Measurements from ENCODE around the gene LIMA1.
A peak's percentile ranks its signal among the peaks of the same experiment; 100 is the strongest.
"Not testable (repeated sequence)": the region's sequence is repeated elsewhere in the genome, so short reads cannot be mapped to it uniquely, and the experiment has no call there.

LIMA1 gene

GRCh38 chr12:50283229-50283923, at the start of gene LIMA1:
Gene LIMA1 (minus strand): TSS chr12:50283520. CDS start chr12:50248751, 34,769 bp downstream.
- DNase-seq, result peak; percentile 29

DNA sequence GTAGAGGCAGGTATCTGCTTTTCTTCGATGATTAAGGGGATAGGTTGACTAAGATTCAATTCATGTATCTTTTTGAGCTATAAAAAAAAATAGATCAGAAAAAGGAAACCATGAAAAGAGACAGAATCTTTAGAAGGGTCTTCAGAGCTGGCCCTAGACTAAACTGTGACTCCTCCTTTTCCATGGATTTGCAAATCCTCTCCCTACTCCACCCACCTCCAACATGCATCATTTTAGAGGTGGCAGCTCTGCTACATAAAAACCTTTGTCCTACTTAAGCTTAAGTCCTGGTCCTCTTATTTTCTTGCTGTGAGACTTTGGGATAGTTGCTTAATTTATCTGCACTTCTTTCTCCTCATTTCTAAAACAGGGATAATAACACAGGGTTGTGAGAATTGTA, 48.4 kb upstream of the LIMA1 start:
- DNase-seq, result no peak

DNA sequence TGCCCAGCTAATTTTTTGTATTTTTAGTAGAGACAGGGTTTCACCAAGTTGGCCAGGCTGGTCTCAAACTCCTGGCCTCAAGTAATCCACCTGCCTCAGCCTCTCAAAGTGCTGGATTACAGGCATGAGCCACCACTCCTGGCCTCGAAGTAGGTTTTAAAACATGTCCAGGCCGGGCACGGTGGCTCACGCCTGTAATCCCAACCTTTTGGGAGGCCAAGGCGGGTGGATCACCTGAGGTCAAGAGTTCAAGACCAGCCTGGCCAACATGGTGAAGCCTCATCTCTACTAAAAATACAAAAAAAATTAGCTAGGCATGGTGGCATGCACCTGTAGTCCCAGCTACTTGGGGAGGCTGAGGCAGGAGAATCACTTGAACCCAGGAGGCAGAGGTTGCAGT, 45.3 kb upstream of the LIMA1 start:
- DNase-seq, result not testable (repeated sequence)

DNA sequence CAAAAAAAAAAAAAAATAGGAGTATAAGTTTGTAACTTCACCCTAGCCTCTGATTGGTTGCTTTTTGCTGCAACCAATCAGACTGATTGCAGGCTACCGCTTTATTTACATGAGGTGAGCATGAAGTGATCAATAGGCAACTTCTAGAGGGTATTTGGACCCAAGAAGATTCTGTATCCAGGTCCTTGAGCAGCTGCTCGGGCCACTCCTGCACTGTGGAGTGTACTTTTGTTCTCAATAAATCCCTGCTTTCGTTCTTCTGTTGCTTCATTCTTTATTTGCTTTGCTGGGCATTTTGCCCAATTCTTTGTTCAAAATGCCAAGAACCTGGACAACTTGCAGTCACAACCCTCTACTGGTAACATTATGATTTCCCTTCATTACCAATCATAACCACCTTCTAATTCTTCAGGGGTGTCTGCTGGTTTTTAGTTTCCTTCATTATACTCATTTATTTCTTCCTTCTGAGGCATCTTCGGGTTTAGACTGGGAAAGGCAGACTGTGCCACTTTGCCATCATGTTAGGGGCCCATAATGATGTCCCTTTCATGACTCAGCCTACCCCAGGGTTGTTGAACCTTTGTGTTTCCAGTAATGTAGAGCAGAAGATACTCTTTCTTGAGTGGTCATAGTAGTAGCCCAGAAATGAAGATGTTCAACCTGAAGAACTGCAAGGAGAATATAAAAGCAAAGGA, 43.4 kb upstream of the LIMA1 start:
- no peak for DNase-seq

- DNase-seq, result no peak
Measured at GRCh38 chr12:50325890-50326391, 42.6 kb upstream of the LIMA1 start.

DNA sequence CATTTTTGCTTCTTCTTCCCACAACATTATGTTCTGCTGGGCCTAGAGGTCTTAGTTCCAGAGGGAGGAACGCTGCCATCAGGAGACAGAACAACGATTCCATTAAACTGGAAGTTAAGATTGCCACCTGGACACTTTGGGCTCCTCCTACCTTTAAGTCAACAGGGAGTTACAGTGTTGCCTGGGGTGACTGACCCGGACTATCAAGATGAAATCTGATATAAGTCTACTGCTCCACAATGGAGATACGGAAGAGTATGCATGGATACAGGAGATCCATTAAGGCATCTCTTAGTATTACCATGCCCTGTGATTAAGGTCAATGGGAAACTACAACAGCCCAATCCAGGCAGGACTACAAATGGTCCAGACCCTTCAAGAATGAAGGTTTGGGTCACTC, 41.5 kb upstream of the LIMA1 start:
- not testable (repeated sequence) for DNase-seq

- not testable (repeated sequence) for DNase-seq
Measured at GRCh38 chr12:50324077-50324476, 40.8 kb upstream of the LIMA1 start.

DNA sequence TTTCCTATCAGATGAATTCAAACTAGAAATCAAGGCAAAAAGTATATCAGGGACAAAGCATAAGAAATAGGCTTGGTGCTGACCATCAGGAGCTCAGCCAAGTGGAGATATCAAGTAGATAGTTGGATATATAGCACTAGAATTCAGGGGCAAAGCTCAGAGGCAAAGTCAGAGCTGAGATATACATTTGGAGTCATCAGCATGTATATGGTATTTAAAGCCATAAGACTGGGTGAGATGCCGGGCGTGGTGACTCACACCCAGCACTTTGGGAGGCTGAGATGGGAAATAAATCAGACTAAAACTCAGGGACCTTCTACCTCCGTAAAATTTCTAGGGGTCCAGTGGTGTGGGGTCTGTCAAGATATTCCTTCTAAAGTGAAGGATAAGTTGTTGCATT, 38.9 kb upstream of the LIMA1 start:
- DNase-seq, result no peak

GRCh38 chr12:50317203-50317602, 33.9 kb upstream of the LIMA1 start:
- DNase-seq, result no peak

GRCh38 chr12:50315803-50316202, 32.5 kb upstream of the LIMA1 start:
- DNase-seq, result no peak

- no peak for DNase-seq
Measured at GRCh38 chr12:50314636-50315312, 31.5 kb upstream of the LIMA1 start.

DNA sequence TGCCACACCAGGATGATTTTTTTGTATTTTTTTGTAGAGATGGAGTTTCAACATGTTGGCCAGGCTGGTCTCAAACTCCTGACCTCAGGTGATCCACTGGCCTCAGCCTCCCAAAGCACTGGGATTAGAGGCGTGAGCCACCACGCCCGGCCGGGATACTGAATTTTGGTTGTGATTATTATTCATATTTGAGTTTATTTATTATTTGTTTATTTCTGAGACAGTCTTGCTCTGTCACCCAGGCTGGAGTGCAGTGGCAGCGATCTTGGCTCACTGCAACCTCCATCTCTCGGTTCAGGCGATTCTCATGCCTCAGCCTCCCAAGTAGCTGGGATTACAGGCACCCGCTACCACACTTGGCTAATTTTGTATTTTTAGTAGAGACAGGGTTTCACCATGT, 30.7 kb upstream of the LIMA1 start:
- DNase-seq, result not testable (repeated sequence)

DNA sequence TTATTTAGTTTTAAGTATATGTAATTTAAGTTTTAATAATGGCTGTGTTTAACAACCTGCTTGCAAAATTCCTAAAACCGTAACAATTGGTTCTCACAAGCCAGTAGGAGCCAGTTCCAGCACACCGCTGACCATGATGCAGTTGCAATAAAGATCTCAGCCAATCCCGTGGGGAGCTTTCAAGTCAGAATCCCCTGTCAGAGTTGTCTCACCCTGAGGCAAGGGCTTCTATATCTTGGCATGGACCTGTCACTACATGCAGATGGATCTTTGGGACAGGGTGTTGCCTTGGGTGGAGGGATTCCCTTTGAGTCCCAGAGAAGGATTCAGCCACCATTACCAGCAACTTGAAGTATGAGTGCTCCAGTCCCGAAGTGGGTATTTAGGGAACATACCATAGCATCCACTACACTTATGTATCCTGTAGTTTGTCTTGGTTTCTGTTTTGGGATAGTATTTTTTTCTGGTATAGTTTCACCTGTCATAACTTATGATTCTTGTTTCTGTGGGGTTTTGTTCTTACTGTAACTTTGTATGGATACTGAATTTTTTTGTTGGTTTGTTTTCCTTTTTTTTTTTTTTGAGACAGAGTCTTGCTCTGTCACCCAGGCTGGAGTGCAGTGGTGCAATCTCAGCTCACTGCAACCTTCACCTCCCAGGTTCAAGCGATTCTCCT, 30.1 kb upstream of the LIMA1 start:
- DNase-seq, result no peak

DNA sequence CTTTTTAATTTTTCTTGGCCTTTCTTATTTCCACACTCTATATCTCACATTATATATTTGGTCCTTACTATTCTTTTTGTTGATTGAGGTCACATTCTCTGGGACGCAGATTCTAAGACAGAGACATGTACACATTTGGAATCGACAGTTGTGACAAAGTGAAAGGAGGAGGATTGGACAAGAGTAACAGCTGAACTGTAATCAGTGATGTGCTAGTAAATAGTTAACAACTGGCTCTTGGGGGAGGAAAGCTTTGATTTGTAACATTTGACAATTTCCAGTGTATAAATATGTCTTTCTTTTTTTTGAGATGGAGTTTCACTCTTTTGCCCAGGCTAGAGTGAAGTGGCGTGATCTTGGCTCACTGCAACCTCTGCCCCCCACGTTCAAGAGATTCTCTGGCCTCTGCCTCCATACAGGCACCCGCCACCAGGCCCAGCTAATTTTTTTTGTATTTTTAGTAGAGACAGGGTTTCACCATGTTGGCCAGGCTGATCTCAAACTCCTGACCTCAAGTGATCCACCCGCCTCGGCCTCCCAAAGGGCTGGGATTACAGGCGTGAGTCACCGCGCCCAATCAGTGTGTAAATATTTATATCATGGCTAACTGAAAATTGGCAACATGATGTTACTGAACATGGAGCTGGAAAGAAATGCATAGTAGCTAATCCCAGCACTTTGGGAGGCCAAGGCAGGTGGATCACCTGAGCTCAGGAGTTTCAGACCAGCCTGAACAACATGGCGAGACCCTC, 28.7 kb upstream of the LIMA1 start:
- DNase-seq, result not testable (repeated sequence)

DNA sequence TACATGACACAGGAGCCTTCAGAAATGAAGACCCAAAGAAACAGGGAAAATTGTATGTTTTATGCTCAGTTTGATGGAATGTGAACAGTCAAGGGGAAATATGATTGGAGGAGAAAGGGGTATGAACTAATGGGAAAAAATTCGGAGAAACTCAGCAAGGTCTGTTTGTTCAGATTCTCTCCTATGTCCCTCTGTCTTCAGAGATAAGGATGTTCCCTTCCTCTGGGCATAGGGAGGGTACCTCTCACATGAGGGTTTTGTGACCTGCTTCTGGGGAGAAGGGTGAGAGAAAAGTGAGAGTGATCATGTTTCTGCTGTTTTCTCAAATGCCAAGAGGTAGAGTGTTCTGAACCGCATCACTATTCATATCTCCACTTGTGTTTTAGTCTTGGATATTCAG, 26.6 kb upstream of the LIMA1 start:
- DNase-seq, result no peak

DNA sequence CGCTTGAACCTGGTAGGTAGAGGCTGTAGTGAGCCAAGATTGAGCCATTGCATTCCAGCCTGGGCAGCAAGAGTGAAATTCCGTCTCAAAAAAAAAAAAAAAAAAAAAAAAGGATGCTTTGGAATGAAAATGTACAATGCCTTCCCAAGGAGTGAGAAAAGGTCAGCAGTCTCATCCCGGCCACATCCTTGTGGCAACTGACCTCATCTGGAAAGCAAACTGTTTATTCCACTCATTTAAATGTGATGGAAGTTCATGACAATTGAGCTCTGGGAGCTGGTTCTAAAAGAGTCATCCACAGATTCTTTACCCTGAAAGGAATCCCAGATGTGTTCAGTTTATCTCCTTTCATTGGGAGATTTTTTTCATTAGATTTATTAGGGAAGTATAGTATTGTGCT, 19.4 kb upstream of the LIMA1 start:
- DNase-seq, result no peak

DNA sequence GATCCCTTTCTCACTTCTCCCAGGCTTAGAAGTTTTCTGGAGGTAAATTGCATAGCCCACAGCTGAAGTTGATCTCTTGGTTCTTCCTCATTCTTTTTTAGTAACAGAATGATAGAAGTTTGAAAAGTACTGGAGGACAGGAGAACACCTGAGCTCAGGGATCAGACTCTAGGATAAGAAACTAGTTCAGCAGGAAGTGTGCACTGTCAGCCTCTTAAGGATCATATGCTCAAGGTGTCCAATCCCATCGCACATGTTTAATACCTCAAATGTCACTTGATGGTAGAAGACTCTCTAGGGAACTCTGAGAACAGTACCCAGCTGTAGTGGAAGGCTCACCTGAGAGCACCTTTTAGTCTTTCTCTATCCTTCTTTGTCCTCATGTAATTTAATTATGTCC, 14.7 kb upstream of the LIMA1 start:
- no peak for DNase-seq

- no peak for DNase-seq
Measured at GRCh38 chr12:50297027-50297426, 13.7 kb upstream of the LIMA1 start.

- no peak for DNase-seq
Measured at GRCh38 chr12:50296554-50296953, 13.2 kb upstream of the LIMA1 start.

GRCh38 chr12:50291377-50291776, 8.1 kb upstream of the LIMA1 start:
- no peak for DNase-seq

DNA sequence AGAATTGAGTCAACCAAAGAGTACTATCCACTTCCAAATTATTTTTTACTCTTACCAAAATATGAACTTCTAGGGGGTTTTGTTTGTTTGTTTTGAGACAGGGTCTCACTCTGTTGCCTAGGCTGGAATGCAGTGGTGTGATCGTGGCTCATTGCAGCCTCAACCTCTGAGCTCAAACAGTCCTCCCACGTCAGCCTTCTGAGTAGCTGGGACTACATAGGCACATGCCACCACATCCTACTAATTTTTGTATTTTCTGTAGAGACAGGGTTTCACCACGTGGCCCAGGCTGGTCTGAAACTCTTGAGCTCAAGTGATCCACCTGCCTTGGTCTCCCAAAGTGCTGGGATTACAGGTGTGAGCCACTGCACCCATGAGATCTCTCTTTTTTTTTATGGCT, 7.4 kb upstream of the LIMA1 start:
- DNase-seq, result not testable (repeated sequence)

- DNase-seq, result no peak
Measured at GRCh38 chr12:50287271-50287670, 4.0 kb upstream of the LIMA1 start.

- no peak for DNase-seq
Measured at GRCh38 chr12:50285253-50285652, 1.9 kb upstream of the LIMA1 start.
